Liver (tissue), 9 donors: ENCODE measurements around the gene DCUN1D3. TPM values are rescaled to one million over a fixed set of nuclear protein-coding genes. Genes with fewer than 3 reads are reported as not detected.

Source experiments
- DNase-seq: peaks from one replicate; pipeline ENCODE4 v3.0.0-alpha.2; 2017; ENCODE audit warnings: low spot score
- H3K27ac ChIP-seq, 2 donors: one replicate each; pipeline ENCODE4 v1.7.0; 2013; ENCODE audit warnings: inconsistent platforms in 2 of 2, low read length in 2 of 2, control low read depth in 1 of 2, low read depth in 1 of 2, mild to moderate bottlenecking in 1 of 2
- H3K27me3 ChIP-seq, 4 donors: one replicate each; pipeline versions ENCODE4 v1.6.1 to v1.7.0; 2013; ENCODE audit warnings: low read length in 3 of 4, inconsistent platforms in 1 of 4, mild to moderate bottlenecking in 1 of 4, moderate library complexity in 1 of 4; ENCODE audit not compliant: control insufficient read depth in 4 of 4, insufficient read depth in 4 of 4
- H3K36me3 ChIP-seq, 4 donors: one replicate each; pipeline versions ENCODE4 v1.6.1 to v1.7.0; 2013; ENCODE audit warnings: low read length in 3 of 4, mild to moderate bottlenecking in 3 of 4, low read depth in 1 of 4, moderate library complexity in 1 of 4; ENCODE audit not compliant: control insufficient read depth in 4 of 4, insufficient read depth in 3 of 4
- H3K4me1 ChIP-seq, 4 donors: one replicate each; pipeline versions ENCODE4 v1.6.1 to v1.7.0; 2013; ENCODE audit warnings: low read length in 3 of 4, mild to moderate bottlenecking in 3 of 4, moderate library complexity in 1 of 4; ENCODE audit not compliant: control insufficient read depth in 4 of 4, insufficient read depth in 4 of 4
- H3K4me3 ChIP-seq, 3 donors: one replicate each; pipeline versions ENCODE4 v1.6.1 to v1.7.0; 2013; ENCODE audit warnings: low read length in 3 of 3, control low read depth in 1 of 3, low read depth in 1 of 3, mild to moderate bottlenecking in 1 of 3
- H3K9ac ChIP-seq, 2 donors: one replicate each; pipeline ENCODE4 v1.7.0; 2013; ENCODE audit warnings: low read length in 2 of 2, mild to moderate bottlenecking in 2 of 2, moderate library complexity in 2 of 2, control low read depth in 1 of 2, low read depth in 1 of 2
- H3K9me3 ChIP-seq, 4 donors: one replicate each; pipeline versions ENCODE4 v1.6.1 to v1.7.0; 2013; ENCODE audit warnings: low read length in 3 of 4; ENCODE audit not compliant: control insufficient read depth in 4 of 4
- ATF3 ChIP-seq: IDR thresholded peaks from 2 replicates; pipeline ENCODE4 v1.6.1; 2016; ENCODE audit warnings: antibody characterized with exemption
- EGR1 ChIP-seq, 2 donors: IDR thresholded peaks; 2 replicates each; pipeline ENCODE4 v1.6.1; 2016 to 2018; ENCODE audit warnings: antibody characterized with exemption in 2 of 2, low read depth in 2 of 2
- FOXA1 ChIP-seq: IDR thresholded peaks from 2 replicates; pipeline ENCODE4 v1.6.1; 2016; ENCODE audit warnings: antibody characterized with exemption
- FOXA2 ChIP-seq: IDR thresholded peaks from 2 replicates; pipeline ENCODE4 v1.6.1; 2016; ENCODE audit warnings: antibody characterized with exemption
- GABPA ChIP-seq, 2 donors: IDR thresholded peaks in 1 of 2; conservative IDR thresholded peaks in 1 of 2; 2 replicates each; pipeline ENCODE4 v1.6.1; 2016; ENCODE audit warnings: antibody characterized with exemption in 2 of 2, mild to moderate bottlenecking in 1 of 2, moderate library complexity in 1 of 2
- HNF4A ChIP-seq, 2 donors: conservative IDR thresholded peaks; 2 replicates each; pipeline ENCODE4 v1.6.1; 2016; ENCODE audit warnings: antibody characterized with exemption in 2 of 2, mild to moderate bottlenecking in 2 of 2
- HNF4G ChIP-seq: IDR thresholded peaks from 2 replicates; pipeline ENCODE4 v1.6.1; 2016; ENCODE audit warnings: antibody characterized with exemption
- JUND ChIP-seq, 2 donors: IDR thresholded peaks; 2 replicates each; pipeline ENCODE4 v1.6.1; 2016; ENCODE audit warnings: antibody characterized with exemption in 2 of 2
- NR2F2 ChIP-seq: IDR thresholded peaks from 2 replicates; pipeline ENCODE4 v1.6.1; 2016; ENCODE audit warnings: antibody characterized with exemption
- RAD21 ChIP-seq, 2 donors: IDR thresholded peaks; 2 replicates each; pipeline ENCODE4 v1.6.1; 2016; ENCODE audit warnings: antibody characterized with exemption in 2 of 2, mild to moderate bottlenecking in 2 of 2
- RXRA ChIP-seq, 2 donors: IDR thresholded peaks; 2 replicates each; pipeline ENCODE4 v1.6.1; 2017 to 2018; ENCODE audit warnings: antibody characterized with exemption in 2 of 2, mild to moderate bottlenecking in 1 of 2
- SP1 ChIP-seq: IDR thresholded peaks from 2 replicates; pipeline ENCODE4 v1.6.1; 2018; ENCODE audit warnings: antibody characterized with exemption, mild to moderate bottlenecking
- TAF1 ChIP-seq: conservative IDR thresholded peaks from 2 replicates; pipeline ENCODE4 v1.6.1; 2016; ENCODE audit warnings: antibody characterized with exemption, mild to moderate bottlenecking
- YY1 ChIP-seq: IDR thresholded peaks from 2 replicates; pipeline ENCODE4 v1.6.1; 2016; ENCODE audit warnings: antibody characterized with exemption, mild to moderate bottlenecking
- ZBTB33 ChIP-seq: IDR thresholded peaks from 2 replicates; pipeline ENCODE4 v1.6.1; 2016; ENCODE audit warnings: antibody characterized with exemption
- WGBS: extraction: QIAGEN DNeasy Blood & Tissue Kit; methylation state at CpG from one replicate; pipeline ENCODE4 v1.1.7; 2013; 5-methylcytosine and 5-hydroxymethylcytosine counted together
- polyA plus RNA-seq, 2 donors: library from polyadenylated mRNA; stranded (reverse) in 1 of 2; unstranded in 1 of 2; fragments of 200-250 nt in 1 of 2; fragments of >200 nt in 1 of 2; fragmentation: Nextera tagmentation in 1 of 2; extraction: Ambion mirVana in 1 of 2; gene quantifications; one replicate each; pipeline versions ENCODE4 v1.2.1 to v1.2.3, GENCODE V29; 2013 to 2015
- total RNA-seq, 2 donors: library from RNA; depleted of rRNA; stranded (reverse); fragments of >200 nt; gene quantifications; one replicate each; pipeline ENCODE4 v1.2.3, GENCODE V29; 2014
- TF ChIP-seq, protein P1 (sequence below): fragments of 150-350 bp; IDR thresholded peaks from 2 replicates; pipeline ENCODE4 v1.5.1; 2017; ENCODE audit warnings: improper control_type of control experiment, low read depth, low read length; ENCODE audit not compliant: missing input control
- TF ChIP-seq, protein P2 (sequence below): IDR thresholded peaks from 2 replicates; pipeline ENCODE4 v1.6.1; 2016; ENCODE audit warnings: antibody characterized with exemption, mild to moderate bottlenecking
- TF ChIP-seq, protein P3 (sequence below): IDR thresholded peaks from 2 replicates; pipeline ENCODE4 v1.6.1; 2016; ENCODE audit warnings: antibody characterized with exemption
- donor health status: healthy.
- donor health status: healthy.
- donor health status: healthy.
- donor health status: healthy.
- donor health status: healthy.

Gene DCUN1D3
- total and polyA plus RNA-seq, 4 donors = 2.7 to 16.8 (median 4.8) TPM

DNA sequence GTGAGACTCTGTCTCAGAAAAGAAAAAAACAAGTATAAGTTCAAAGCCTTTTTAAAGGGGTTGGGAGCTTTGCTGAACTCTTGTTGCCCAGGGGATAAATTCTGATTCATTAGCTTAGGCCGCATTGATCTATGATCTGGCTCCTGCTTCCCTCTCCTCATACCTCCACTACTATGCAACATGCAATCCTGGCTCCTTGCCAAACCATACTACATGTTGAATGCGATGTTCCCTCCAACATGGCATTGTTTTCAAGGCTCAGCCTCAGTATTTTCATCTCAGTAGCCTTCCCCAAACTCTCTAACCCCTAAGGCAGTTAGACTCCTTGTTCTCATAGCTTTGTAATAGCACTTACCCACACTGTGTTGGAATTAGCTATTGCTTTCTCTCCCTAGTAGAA, 87.6 kb downstream of the DCUN1D3 start:
- no peak overlapping the region for H3K27ac ChIP-seq
- no peaks in the 10 kb centered on the region for H3K9me3 ChIP-seq
- no peak overlapping the region for H3K4me3 ChIP-seq
- H3K27me3 ChIP-seq = no peaks in the 10 kb centered on the region
- DNase-seq = no peak
- TF ChIP-seq EGR1 (IDR thresholded peaks at IDR 0.05; ENCODE audit: low read depth in 2 of 2) (no peak), TAF1 (no peak), FOXA1 (no peak), SP1 (no peak), ATF3 (no peak), HNF4A (conservative IDR thresholded peaks at IDR 0.05) (no peak), NR2F2 (no peak), HNF4G (no peak), JUND (IDR thresholded peaks at IDR 0.05) (no peak), GABPA (IDR thresholded peaks at IDR 0.05 in 1 of 2, conservative IDR thresholded peaks at IDR 0.05 in 1 of 2) (no peak), RXRA (IDR thresholded peaks at IDR 0.05) (no peak), FOXA2 (no peak), YY1 (no peak), ZBTB33 (no peak), RAD21 (IDR thresholded peaks at IDR 0.05) (no peak)
- TF ChIP-seq, protein P1, sequence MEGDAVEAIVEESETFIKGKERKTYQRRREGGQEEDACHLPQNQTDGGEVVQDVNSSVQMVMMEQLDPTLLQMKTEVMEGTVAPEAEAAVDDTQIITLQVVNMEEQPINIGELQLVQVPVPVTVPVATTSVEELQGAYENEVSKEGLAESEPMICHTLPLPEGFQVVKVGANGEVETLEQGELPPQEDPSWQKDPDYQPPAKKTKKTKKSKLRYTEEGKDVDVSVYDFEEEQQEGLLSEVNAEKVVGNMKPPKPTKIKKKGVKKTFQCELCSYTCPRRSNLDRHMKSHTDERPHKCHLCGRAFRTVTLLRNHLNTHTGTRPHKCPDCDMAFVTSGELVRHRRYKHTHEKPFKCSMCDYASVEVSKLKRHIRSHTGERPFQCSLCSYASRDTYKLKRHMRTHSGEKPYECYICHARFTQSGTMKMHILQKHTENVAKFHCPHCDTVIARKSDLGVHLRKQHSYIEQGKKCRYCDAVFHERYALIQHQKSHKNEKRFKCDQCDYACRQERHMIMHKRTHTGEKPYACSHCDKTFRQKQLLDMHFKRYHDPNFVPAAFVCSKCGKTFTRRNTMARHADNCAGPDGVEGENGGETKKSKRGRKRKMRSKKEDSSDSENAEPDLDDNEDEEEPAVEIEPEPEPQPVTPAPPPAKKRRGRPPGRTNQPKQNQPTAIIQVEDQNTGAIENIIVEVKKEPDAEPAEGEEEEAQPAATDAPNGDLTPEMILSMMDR = no peak
- TF ChIP-seq, protein P2, sequence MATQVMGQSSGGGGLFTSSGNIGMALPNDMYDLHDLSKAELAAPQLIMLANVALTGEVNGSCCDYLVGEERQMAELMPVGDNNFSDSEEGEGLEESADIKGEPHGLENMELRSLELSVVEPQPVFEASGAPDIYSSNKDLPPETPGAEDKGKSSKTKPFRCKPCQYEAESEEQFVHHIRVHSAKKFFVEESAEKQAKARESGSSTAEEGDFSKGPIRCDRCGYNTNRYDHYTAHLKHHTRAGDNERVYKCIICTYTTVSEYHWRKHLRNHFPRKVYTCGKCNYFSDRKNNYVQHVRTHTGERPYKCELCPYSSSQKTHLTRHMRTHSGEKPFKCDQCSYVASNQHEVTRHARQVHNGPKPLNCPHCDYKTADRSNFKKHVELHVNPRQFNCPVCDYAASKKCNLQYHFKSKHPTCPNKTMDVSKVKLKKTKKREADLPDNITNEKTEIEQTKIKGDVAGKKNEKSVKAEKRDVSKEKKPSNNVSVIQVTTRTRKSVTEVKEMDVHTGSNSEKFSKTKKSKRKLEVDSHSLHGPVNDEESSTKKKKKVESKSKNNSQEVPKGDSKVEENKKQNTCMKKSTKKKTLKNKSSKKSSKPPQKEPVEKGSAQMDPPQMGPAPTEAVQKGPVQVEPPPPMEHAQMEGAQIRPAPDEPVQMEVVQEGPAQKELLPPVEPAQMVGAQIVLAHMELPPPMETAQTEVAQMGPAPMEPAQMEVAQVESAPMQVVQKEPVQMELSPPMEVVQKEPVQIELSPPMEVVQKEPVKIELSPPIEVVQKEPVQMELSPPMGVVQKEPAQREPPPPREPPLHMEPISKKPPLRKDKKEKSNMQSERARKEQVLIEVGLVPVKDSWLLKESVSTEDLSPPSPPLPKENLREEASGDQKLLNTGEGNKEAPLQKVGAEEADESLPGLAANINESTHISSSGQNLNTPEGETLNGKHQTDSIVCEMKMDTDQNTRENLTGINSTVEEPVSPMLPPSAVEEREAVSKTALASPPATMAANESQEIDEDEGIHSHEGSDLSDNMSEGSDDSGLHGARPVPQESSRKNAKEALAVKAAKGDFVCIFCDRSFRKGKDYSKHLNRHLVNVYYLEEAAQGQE = no peak
- TF ChIP-seq, protein P3, sequence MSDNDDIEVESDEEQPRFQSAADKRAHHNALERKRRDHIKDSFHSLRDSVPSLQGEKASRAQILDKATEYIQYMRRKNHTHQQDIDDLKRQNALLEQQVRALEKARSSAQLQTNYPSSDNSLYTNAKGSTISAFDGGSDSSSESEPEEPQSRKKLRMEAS = no peak
- WGBS = 87% methylated on average over 2 of the region's 2 CpGs
- H3K9ac ChIP-seq = no peak overlapping the region
- H3K4me1 ChIP-seq = no peaks in the 10 kb centered on the region
- H3K36me3 ChIP-seq = no peaks in the 10 kb centered on the region
